ENCODE data around the gene PROKR1. TPM values are rescaled to one million over a fixed set of nuclear protein-coding genes. Genes with fewer than 3 reads are reported as not detected.
A peak's percentile ranks its signal among the peaks of the same experiment; 100 is the strongest.

PROKR1 gene
- total and polyA plus RNA-seq, 8 donors = not detected

GRCh38 chr2:68653538-68653982 lies 10.2 kb downstream of the PROKR1 start:
- intact Hi-C loops (cut with DNase I; ENCODE audit: low total_unique reads) = no loop called here
- DNase-seq = peak; percentile 61 to 63
- Histone ChIP-seq H3K4me1 (peaks cover 0 to 21% (median 11%) of the 10 kb centered on the region in 4 donors), H3K4me3 (no peak overlapping the region), H3K36me3 (no peaks in the 10 kb centered on the region), H3K9me3 (no peaks in the 10 kb centered on the region), H3K27ac (peak overlapping the region in 1 of 5 donors; percentile 20), H3K27me3 (no peaks in the 10 kb centered on the region)
- TF ChIP-seq POLR2AphosphoS5 (IDR thresholded peaks at IDR 0.05) = peak in 1 of 3 donors; percentile 56
- no peak for TF ChIP-seq EP300 (IDR thresholded peaks at IDR 0.05)
- 1 to 11% (median 7%) methylated on average over 10 of the region's 10 CpGs for WGBS, 5 donors

GRCh38 chr2:68658266-68658665 lies 14.9 kb downstream of the PROKR1 start:
- no peaks in the 10 kb centered on the region for H3K27me3 ChIP-seq
- no peaks in the 10 kb centered on the region for H3K36me3 ChIP-seq
- no peak for DNase-seq
- no peaks in the 10 kb centered on the region for H3K9me3 ChIP-seq
- H3K4me3 ChIP-seq = no peak overlapping the region
- WGBS, 5 donors = 62 to 73% (median 66%) methylated on average over 6 of the region's 6 CpGs
- no peak for TF ChIP-seq POLR2AphosphoS5 (IDR thresholded peaks at IDR 0.05)
- no peak for TF ChIP-seq EP300 (IDR thresholded peaks at IDR 0.05)
- no peak for TF ChIP-seq CTCF (IDR thresholded peaks at IDR 0.05)
- no peak for TF ChIP-seq POLR2A (IDR thresholded peaks at IDR 0.05)
- no peak overlapping the region for H3K27ac ChIP-seq
- intact Hi-C loops (cut with DNase I; ENCODE audit: low total_unique reads) = no loop called here
- H3K4me1 ChIP-seq = peaks cover 0 to 15% (median 9%) of the 10 kb centered on the region in 4 donors

- Histone ChIP-seq H3K4me3 (no peak overlapping the region), H3K4me1 (peaks cover 0 to 7% (median 2%) of the 10 kb centered on the region in 4 donors), H3K27ac (no peak overlapping the region), H3K36me3 (no peaks in the 10 kb centered on the region), H3K27me3 (no peaks in the 10 kb centered on the region), H3K9me3 (no peaks in the 10 kb centered on the region)
- no peak for TF ChIP-seq EP300 (IDR thresholded peaks at IDR 0.05)
- no peak for TF ChIP-seq POLR2AphosphoS5 (IDR thresholded peaks at IDR 0.05)
- TF ChIP-seq POLR2A (IDR thresholded peaks at IDR 0.05) = no peak
- TF ChIP-seq CTCF (IDR thresholded peaks at IDR 0.05) = no peak
- intact Hi-C loops (cut with DNase I; ENCODE audit: low total_unique reads) = no loop called here
- no peak for DNase-seq
These were observed 15.7 kb downstream of the PROKR1 start for GRCh38 chr2:68659081-68659480.

GRCh38 chr2:68660658-68661057 lies 17.3 kb downstream of the PROKR1 start:
- DNase-seq = no peak
- Histone ChIP-seq H3K9me3 (no peaks in the 10 kb centered on the region), H3K36me3 (no peaks in the 10 kb centered on the region), H3K27ac (no peak overlapping the region), H3K4me3 (no peak overlapping the region), H3K4me1 (no peaks in the 10 kb centered on the region), H3K27me3 (no peaks in the 10 kb centered on the region)
- TF ChIP-seq POLR2AphosphoS5 (IDR thresholded peaks at IDR 0.05) (no peak), EP300 (IDR thresholded peaks at IDR 0.05) (no peak), POLR2A (IDR thresholded peaks at IDR 0.05) (no peak)
- intact Hi-C loops (cut with DNase I; ENCODE audit: low total_unique reads) = no loop called here
- WGBS, 5 donors = 65 to 82% (median 79%) methylated on average over 3 of the region's 3 CpGs

- no peak for DNase-seq
- peaks cover 0 to 4% (median 0%) of the 10 kb centered on the region in 4 donors for H3K9me3 ChIP-seq
- H3K36me3 ChIP-seq = no peaks in the 10 kb centered on the region
- no peaks in the 10 kb centered on the region for H3K27me3 ChIP-seq
- H3K27ac ChIP-seq = no peak overlapping the region
- no peaks in the 10 kb centered on the region for H3K4me1 ChIP-seq
- no peak overlapping the region for H3K4me3 ChIP-seq
- intact Hi-C loops (cut with DNase I; ENCODE audit: low total_unique reads) = no loop called here
- 46 to 64% (median 60%) methylated on average over 2 of the region's 2 CpGs for WGBS, 5 donors
- TF ChIP-seq EP300 (IDR thresholded peaks at IDR 0.05) = no peak
- TF ChIP-seq POLR2AphosphoS5 (IDR thresholded peaks at IDR 0.05) = no peak
- TF ChIP-seq CTCF (IDR thresholded peaks at IDR 0.05) = no peak
- TF ChIP-seq POLR2A (IDR thresholded peaks at IDR 0.05) = no peak
These were observed 19.1 kb downstream of the PROKR1 start for GRCh38 chr2:68662466-68662865.

Data from stomach (tissue), 9 donors.